Panc1 (cell line): ENCODE measurements around the gene TTC24. TPM values are rescaled to one million over a fixed set of nuclear protein-coding genes. Genes with fewer than 3 reads are reported as not detected.
A peak's percentile ranks its signal among the peaks of the same experiment; 100 is the strongest.

Experiments used
- ATAC-seq: fragments of 200-7000 bp; cut with Tn5 transposase; 2 replicates; pipeline ENCODE4 v1.9.1; 2020; ENCODE audit warnings: mild to moderate bottlenecking, moderate library complexity
- BruUV-seq: library from RNA; stranded (reverse); fragments of 400-500 nt; replicated peaks from 2 replicates; lab custom pipeline; 2021; lab: Mats Ljungman, UMichigan
- CTCF ChIA-PET: fragments of 300-600 bp; sonication (Branson Sonifier 250); formaldehyde crosslinking; loops from one replicate; lab custom pipeline; 2022; ENCODE audit warnings: antibody characterized with exemption; lab: Charles Lee
- POLR2A ChIA-PET: fragments of 300-600 bp; sonication (Branson Sonifier 250); formaldehyde crosslinking; loops from one replicate; lab custom pipeline; 2022; ENCODE audit warnings: antibody characterized with exemption; lab: Charles Lee
- DNase-seq: peaks from one replicate; pipeline ENCODE4 v3.0.0-alpha.2; 2010; ENCODE audit warnings: low read depth, low spot score
- H3K27ac ChIP-seq: 2 replicates; pipeline ENCODE4 v1.5.1; 2011; ENCODE audit warnings: mild to moderate bottlenecking, low read length, inconsistent platforms
- H3K27me3 ChIP-seq: fragments of 200-500 bp; sonication (Bioruptor generic); 2 replicates; pipeline ENCODE4 v1.6.0; 2014; ENCODE audit warnings: low read length, inconsistent platforms; ENCODE audit not compliant: control insufficient read depth, insufficient read depth
- H3K36me3 ChIP-seq: fragments of 200-500 bp; sonication (Bioruptor generic); 2 replicates; pipeline ENCODE4 v1.5.1; 2014; ENCODE audit warnings: inconsistent platforms, mild to moderate bottlenecking, low read length, moderate library complexity; ENCODE audit not compliant: control insufficient read depth, insufficient read depth
- H3K4me1 ChIP-seq: 2 replicates; pipeline ENCODE4 v1.5.1; 2011; ENCODE audit warnings: inconsistent platforms, mild to moderate bottlenecking, low read length, moderate library complexity; ENCODE audit not compliant: control insufficient read depth, insufficient read depth
- H3K4me3 ChIP-seq, 2 experiments: 2 replicates each; pipeline ENCODE4 v1.5.1; 2011 to 2012; ENCODE audit warnings: low read depth in 2 of 2, low read length in 2 of 2, mild to moderate bottlenecking in 2 of 2, inconsistent platforms in 1 of 2, moderate library complexity in 1 of 2
- H3K9me3 ChIP-seq: fragments of 200-500 bp; sonication (Bioruptor generic); 2 replicates; pipeline ENCODE4 v1.5.1; 2014; ENCODE audit warnings: low read depth, mild to moderate bottlenecking, inconsistent platforms, low read length, moderate library complexity; ENCODE audit not compliant: control insufficient read depth, insufficient read depth
- POLR2AphosphoS5 ChIP-seq: IDR thresholded peaks from 2 replicates; pipeline ENCODE4 v1.6.1; 2012; ENCODE audit warnings: mild to moderate bottlenecking, low read depth, low read length, moderate library complexity
- SIN3A ChIP-seq: IDR thresholded peaks from 2 replicates; pipeline ENCODE4 v1.6.1; 2012; ENCODE audit warnings: low read depth, mild to moderate bottlenecking, low read length, moderate library complexity, borderline replicate concordance; ENCODE audit not compliant: insufficient read depth
- TCF7L2 ChIP-seq: IDR thresholded peaks from 2 replicates; pipeline ENCODE4 v1.6.1; 2011; ENCODE audit warnings: mild to moderate bottlenecking, low read depth, low read length, inconsistent platforms
- in situ Hi-C: cut with HindIII; loops from 2 replicates; pipeline ENCODE4 v1.10.0; 2016; ENCODE audit warnings: low sequenced_read_pairs, low pct_unique_long_range_greater_than_20kb
- intact Hi-C: fragments of 100-400 bp; cut with micrococcal nuclease; formaldehyde crosslinking; loops from one replicate; pipeline ENCODE4 v1.10.0; 2022; ENCODE audit not compliant: unreplicated experiment
- total RNA-seq: library from RNA; stranded (reverse); gene quantifications from one replicate; pipeline ENCODE4 v1.2.1, GENCODE V29; 2021; ENCODE audit not compliant: unreplicated experiment
- TF ChIP-seq, protein P1 (sequence below), 2 experiments: IDR thresholded peaks; 2 replicates each; pipeline ENCODE4 v1.6.1; 2011 to 2012; ENCODE audit warnings: low read depth in 2 of 2, control low read depth in 1 of 2, low read length in 1 of 2, mild to moderate bottlenecking in 1 of 2, moderate library complexity in 1 of 2; ENCODE audit not compliant: insufficient read depth in 1 of 2
- TF ChIP-seq, protein P2 (sequence below): fragments of 450-650 bp; IDR thresholded peaks from 2 replicates; pipeline ENCODE4 v1.5.1; 2017; ENCODE audit warnings: mild to moderate bottlenecking

Gene TTC24
- total RNA-seq, 1 experiment from 2014 or later: not detected

DNA sequence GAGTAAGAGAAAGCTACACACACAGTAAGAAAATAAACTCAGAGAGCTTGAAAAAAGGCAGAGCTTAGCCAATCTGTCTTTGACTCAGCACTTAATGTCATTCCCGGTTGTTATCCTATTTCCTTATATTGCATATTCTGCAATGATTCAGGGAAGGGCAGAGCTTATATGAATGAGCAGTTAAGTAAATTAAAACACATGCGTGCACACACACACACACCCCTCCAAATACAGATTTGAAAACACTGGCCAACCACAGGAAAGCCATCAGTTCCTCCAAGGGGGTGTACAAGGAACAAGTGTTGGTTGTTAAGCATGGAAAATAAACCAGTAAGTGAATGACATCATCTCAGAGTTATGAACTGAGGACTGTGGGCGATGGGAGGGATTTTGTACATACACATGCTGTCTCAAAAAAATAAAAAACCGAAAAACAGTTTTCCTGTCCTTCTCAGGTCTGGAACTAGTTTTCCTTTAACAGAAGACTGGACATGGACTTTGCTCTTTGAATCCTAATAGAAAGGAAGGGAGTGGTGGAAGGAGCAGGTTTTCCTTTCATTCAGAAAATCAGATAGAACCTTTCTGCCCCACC is 8.2 kb upstream of the TTC24 start:
- H3K36me3 ChIP-seq: peaks cover 14% of the 10 kb centered on the region
- in situ Hi-C loops: no loop called here
- no peaks in the 10 kb centered on the region for H3K27me3 ChIP-seq
- BruUV-seq: no TSS peak
- peaks cover 10% of the 10 kb centered on the region for H3K4me1 ChIP-seq
- no peaks in the 10 kb centered on the region for H3K9me3 ChIP-seq
- H3K4me3 ChIP-seq: peak overlapping the region; percentile 77 to 96
- ChIA-PET CTCF (no interaction called here), POLR2A (no interaction called here)
- TF ChIP-seq, protein P1, sequence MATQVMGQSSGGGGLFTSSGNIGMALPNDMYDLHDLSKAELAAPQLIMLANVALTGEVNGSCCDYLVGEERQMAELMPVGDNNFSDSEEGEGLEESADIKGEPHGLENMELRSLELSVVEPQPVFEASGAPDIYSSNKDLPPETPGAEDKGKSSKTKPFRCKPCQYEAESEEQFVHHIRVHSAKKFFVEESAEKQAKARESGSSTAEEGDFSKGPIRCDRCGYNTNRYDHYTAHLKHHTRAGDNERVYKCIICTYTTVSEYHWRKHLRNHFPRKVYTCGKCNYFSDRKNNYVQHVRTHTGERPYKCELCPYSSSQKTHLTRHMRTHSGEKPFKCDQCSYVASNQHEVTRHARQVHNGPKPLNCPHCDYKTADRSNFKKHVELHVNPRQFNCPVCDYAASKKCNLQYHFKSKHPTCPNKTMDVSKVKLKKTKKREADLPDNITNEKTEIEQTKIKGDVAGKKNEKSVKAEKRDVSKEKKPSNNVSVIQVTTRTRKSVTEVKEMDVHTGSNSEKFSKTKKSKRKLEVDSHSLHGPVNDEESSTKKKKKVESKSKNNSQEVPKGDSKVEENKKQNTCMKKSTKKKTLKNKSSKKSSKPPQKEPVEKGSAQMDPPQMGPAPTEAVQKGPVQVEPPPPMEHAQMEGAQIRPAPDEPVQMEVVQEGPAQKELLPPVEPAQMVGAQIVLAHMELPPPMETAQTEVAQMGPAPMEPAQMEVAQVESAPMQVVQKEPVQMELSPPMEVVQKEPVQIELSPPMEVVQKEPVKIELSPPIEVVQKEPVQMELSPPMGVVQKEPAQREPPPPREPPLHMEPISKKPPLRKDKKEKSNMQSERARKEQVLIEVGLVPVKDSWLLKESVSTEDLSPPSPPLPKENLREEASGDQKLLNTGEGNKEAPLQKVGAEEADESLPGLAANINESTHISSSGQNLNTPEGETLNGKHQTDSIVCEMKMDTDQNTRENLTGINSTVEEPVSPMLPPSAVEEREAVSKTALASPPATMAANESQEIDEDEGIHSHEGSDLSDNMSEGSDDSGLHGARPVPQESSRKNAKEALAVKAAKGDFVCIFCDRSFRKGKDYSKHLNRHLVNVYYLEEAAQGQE (IDR thresholded peaks at IDR 0.05; ENCODE audit: insufficient read depth in 1 of 2, low read depth in 2 of 2, low read length in 1 of 2): no peak
- TF ChIP-seq, protein P2, sequence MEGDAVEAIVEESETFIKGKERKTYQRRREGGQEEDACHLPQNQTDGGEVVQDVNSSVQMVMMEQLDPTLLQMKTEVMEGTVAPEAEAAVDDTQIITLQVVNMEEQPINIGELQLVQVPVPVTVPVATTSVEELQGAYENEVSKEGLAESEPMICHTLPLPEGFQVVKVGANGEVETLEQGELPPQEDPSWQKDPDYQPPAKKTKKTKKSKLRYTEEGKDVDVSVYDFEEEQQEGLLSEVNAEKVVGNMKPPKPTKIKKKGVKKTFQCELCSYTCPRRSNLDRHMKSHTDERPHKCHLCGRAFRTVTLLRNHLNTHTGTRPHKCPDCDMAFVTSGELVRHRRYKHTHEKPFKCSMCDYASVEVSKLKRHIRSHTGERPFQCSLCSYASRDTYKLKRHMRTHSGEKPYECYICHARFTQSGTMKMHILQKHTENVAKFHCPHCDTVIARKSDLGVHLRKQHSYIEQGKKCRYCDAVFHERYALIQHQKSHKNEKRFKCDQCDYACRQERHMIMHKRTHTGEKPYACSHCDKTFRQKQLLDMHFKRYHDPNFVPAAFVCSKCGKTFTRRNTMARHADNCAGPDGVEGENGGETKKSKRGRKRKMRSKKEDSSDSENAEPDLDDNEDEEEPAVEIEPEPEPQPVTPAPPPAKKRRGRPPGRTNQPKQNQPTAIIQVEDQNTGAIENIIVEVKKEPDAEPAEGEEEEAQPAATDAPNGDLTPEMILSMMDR: no peak
- TF ChIP-seq SIN3A (no peak), POLR2AphosphoS5 (no peak), TCF7L2 (no peak)
- peak overlapping the region; percentile 73 for H3K27ac ChIP-seq
- DNase-seq: no peak
- intact Hi-C loops: loop anchor here (5.0 kb wide), 1 partner anchor 104 kb away; no protein-coding TSS in a partner anchor
- no peak; the same call in 1 of the 2 replicates for ATAC-seq

DNA sequence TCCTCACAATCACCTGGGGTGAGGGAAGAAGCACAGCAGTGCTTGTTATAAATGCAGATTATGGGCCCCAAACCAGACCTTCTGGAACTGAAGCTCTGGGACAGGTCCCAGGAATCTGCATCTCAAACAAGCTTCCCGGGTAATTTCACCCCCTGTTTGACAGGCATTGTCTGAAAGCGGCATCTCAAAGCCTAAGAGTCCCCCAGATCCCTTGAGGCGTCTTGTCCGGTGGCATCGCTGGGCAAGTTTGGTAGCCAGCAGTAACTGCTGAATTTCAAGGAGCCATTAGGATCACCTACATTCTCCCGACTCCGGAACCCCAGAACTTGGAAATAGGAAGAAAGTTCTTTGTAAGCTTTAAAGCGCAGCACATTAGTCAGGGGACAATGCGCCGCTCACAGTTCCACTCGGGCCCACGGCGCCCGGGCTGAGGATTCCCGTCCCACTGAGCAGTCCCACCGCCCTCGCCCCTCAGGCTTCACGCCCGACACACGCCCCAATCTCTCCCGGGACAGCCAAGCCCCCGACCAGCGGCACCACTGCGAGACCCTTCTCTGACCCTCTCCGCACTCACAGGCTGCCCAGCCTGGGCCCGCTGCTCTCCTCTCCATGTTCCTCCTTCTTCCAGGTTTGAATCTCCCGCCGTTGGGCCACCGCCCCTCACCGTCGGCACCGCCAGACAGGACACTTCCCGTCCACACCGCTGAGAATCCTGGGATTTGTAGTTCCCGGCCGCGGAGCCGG is 7.4 kb upstream of the TTC24 start, which contains the start of gene IQGAP3:
Gene IQGAP3 (minus strand): TSS at position 647 of the 744 bp plus-strand sequence. CDS start 36 bp downstream, at position 611.
- Histone ChIP-seq H3K4me1 (peaks cover 10% of the 10 kb centered on the region), H3K36me3 (peaks cover 14% of the 10 kb centered on the region), H3K27me3 (no peaks in the 10 kb centered on the region), H3K9me3 (no peaks in the 10 kb centered on the region), H3K27ac (peak within 1 kb of the TSS; percentile 73), H3K4me3 (peak within 1 kb of the TSS; percentile 77 to 96)
- TF ChIP-seq TCF7L2 (peak; percentile 50; the same call in 1 of the 2 replicates), POLR2AphosphoS5 (0 out of 2 replicates have a peak, but pooled peaks have one; percentile 46), SIN3A (peak; percentile 100)
- TF ChIP-seq, protein P1 (IDR thresholded peaks at IDR 0.05; ENCODE audit: insufficient read depth in 1 of 2, low read depth in 2 of 2, low read length in 1 of 2): no peak
- TF ChIP-seq, protein P2: no peak
- CTCF ChIA-PET: interaction anchor here (0.5 kb wide), 1 partner anchor 154 kb away, joined by 3 read pairs; no protein-coding TSS in a partner anchor
- in situ Hi-C loops (no loop called here), intact Hi-C loops (loop anchor here (5.0 kb wide), 1 partner anchor 105 kb away; no protein-coding TSS in a partner anchor)
- POLR2A ChIA-PET: no interaction called here
- BruUV-seq: TSS peak; percentile 90
- DNase-seq (no peak), ATAC-seq (peak; percentile 99)
